B cell (primary cell): ENCODE measurements around the gene PSMB5.

ENCODE experiments used
- EZH2 ChIP-seq: IDR thresholded peaks from 2 replicates; pipeline ENCODE4 v1.6.1; 2012; ENCODE audit warnings: borderline replicate concordance, low read depth, mild to moderate bottlenecking, moderate library complexity, low read length; ENCODE audit not compliant: insufficient read depth, poor library complexity, severe bottlenecking
- TF ChIP-seq, protein P1 (sequence below): fragments of 200-600 bp; IDR thresholded peaks from one replicate; pipeline ENCODE4 v1.8.0; 2022; ENCODE audit warnings: antibody characterized with exemption, mild to moderate bottlenecking

DNA sequence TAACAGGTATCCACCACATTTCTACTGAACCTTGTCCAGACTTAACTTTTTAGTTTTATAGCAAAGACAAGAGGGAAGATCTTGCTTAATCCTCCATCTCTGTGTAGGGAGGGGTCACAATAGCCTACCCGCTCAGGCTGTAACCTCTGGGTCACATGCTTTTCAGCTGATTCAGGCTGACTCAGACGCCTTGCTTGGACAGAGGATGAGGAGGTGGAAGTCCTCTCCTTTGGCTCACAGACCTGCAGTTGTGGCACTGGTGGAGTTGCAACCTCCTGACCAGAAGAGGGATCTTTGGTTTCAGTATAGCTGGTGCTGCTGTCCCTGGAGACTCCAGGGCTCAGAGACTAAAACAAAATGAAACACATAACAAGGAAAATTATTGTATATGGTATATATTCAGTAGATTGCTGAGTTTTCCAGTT lies 44.0 kb upstream of the PSMB5 start:
- TF ChIP-seq, protein P1, sequence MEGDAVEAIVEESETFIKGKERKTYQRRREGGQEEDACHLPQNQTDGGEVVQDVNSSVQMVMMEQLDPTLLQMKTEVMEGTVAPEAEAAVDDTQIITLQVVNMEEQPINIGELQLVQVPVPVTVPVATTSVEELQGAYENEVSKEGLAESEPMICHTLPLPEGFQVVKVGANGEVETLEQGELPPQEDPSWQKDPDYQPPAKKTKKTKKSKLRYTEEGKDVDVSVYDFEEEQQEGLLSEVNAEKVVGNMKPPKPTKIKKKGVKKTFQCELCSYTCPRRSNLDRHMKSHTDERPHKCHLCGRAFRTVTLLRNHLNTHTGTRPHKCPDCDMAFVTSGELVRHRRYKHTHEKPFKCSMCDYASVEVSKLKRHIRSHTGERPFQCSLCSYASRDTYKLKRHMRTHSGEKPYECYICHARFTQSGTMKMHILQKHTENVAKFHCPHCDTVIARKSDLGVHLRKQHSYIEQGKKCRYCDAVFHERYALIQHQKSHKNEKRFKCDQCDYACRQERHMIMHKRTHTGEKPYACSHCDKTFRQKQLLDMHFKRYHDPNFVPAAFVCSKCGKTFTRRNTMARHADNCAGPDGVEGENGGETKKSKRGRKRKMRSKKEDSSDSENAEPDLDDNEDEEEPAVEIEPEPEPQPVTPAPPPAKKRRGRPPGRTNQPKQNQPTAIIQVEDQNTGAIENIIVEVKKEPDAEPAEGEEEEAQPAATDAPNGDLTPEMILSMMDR = no peak
- TF ChIP-seq EZH2 = no peak
